DMS 273 (cell line): ENCODE results near the gene WFIKKN1.
A peak's percentile ranks its signal among the peaks of the same experiment; 100 is the strongest.

Experiments used
- DNase-seq: peaks from one replicate; lab custom pipeline; 2025; ENCODE audit not compliant: unreplicated experiment; lab: John Stamatoyannopoulos, UW

WFIKKN1 gene

DNA sequence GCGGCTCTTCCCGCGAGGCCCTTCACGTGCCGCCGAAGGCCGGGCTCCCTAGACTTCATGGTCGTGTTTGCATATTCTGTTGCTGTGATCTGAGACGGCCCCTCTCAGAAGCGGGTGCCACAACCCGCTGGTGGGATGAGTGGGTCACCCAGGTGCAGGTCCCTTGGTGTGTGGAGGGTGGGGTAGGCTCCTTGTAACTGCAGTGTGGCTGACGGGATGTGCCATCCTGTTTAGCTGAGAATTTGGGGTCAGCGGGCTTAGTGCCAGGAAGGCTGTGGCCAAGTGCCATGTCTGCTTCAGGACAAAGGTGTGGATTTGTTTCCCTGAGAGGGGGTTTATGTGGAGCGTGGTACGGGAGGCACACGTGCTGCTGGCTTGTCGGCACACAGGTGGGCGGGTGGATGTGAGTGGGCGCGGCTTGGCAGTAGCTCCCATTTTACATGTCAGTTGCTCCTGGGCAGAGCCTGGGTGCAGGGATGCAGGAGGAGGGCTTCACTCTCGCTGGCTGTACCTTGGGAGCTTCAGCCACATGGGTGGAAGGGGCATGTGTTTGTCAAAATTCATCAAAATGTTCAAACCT lies 9.2 kb upstream of the WFIKKN1 start:
- DNase-seq: peak; percentile 52

DNA sequence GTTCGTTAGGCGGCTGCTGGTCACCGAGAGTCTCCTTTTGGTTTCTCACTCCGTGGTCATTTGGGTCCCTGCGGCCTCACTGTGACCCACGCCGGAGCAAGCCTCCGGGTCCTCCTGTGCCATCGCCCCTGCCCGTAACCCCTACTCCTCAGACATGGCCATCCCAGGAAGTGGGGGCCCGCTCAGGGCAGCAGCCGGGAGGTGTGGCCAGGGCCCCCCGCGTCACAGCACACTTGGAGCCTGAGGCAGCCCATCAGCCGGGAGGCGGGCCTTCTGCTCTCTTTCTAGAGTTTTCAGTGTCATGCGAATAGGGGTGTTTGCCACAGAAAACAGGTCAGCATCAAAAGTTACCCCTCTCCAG lies 7.9 kb upstream of the WFIKKN1 start:
- no peak for DNase-seq

GRCh38 chr16:624526-625070 lies 6.2 kb upstream of the WFIKKN1 start:
- DNase-seq: no peak

DNA sequence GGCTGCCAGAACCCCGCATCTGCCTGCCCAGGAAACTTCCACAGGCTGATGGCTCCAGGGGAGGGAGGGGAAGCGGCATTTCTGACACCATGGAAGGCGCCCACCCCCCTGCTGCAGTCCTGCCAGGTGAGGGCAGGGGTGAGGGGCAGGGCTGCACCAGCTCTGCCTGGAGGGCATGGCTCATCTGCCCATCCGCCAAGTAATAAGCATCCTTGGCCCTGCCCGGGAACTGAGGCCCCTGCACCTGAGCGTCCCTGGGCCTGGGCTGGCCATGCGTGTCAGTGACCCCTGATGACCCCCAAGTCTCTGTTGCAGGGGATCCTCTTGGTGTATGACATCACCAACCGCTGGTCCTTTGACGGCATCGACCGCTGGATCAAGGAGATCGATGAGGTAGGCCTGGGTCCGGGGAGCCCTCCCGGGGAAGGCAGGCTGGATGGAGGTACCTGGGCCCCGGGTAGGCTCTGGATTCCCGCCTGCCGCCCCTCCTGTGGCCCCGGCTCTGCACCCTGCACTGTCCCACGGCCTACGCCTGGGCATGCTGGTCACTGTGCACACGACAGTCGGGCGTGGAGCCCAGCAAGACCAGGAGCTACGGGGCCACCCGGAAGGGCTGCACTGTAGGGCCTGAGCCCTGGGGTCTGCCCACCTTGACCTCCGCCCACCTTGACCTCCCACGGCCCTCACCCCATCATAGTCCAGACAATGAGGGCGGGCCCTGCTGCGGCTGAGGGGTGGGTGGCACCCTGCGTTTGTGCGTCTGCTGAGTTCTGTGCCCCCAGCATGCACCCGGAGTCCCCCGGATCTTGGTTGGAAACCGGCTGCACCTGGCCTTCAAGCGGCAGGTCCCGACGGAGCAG lies 5.4 kb upstream of the WFIKKN1 start:
- no peak for DNase-seq

GRCh38 chr16:625977-626765 lies 4.6 kb upstream of the WFIKKN1 start:
- DNase-seq: no peak

GRCh38 chr16:626787-627453 lies 3.9 kb upstream of the WFIKKN1 start:
- DNase-seq: peak; percentile 48

DNA sequence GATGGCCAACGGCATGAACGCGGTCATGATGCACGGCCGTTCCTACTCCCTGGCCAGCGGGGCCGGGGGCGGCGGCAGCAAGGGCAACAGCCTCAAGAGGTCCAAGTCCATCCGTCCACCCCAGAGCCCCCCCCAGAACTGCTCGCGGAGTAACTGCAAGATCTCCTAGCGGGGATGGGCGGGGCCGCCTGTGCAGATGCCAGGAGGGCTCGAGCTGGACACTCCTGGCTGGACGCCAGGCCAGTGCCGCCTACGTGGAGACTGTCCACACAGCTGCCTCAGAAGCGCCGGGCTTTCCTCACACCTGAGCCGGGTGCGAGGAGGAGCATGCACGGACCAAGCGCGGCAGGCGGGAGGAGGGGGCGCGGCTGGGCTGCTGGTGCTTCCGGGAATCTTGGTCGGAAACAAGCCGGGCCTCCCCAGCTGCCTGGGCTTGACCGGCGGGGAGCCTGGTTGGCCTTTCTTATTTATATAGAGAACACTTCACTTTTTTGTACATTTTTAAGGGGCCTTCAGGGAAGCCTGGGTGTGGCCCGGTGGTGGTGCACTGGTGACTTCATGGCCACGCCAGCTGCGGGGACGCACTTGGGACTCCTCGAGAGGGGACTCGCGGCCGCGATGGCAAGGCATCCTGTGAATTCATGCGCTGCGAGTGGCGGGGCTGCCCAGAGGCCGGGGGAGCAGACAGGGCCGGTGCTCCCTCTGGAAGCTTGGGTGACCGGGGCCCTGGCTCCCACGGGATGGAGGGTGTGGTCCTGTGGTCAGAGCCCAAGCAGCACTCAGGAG lies 3.1 kb upstream of the WFIKKN1 start:
- no peak for DNase-seq

- DNase-seq: no peak
Observed at GRCh38 chr16:628321-629061, 2.3 kb upstream of the WFIKKN1 start.

DNA sequence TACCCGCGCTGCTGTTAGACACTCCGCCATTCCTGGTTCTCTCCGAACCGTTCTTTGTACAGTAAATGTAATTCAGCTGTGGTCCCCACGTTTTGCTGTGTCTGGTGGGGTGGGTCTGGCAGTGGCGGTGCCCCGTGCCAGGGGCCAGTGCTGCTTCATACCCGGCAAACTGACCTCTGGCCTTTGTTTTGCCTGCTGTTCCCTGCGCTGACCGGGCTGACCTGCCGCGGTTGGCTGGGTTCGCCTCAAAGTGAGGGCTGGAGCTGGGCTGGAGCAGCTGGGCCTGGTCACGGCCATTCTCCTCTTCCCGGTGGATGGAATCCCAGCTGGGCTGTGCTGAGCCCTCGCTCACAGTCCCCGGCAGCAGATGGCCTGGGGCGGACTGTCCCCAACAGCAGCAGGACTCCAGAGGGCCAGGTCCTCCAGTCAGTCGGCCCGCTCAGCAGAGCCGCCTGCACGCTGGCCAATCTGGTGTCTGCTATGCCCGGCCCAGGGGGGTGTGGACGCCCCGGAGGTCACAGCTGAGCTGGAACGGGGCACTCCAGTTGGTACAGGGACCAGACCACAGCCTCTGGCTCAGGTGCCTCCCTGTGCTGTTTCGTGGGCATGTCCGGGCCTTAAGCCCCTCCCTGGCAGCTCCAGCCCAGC lies 1.5 kb upstream of the WFIKKN1 start:
- DNase-seq: peak; percentile 82

GRCh38 chr16:629833-630248 lies 944 bp upstream of the WFIKKN1 start:
- DNase-seq: peak; percentile 78

DNA sequence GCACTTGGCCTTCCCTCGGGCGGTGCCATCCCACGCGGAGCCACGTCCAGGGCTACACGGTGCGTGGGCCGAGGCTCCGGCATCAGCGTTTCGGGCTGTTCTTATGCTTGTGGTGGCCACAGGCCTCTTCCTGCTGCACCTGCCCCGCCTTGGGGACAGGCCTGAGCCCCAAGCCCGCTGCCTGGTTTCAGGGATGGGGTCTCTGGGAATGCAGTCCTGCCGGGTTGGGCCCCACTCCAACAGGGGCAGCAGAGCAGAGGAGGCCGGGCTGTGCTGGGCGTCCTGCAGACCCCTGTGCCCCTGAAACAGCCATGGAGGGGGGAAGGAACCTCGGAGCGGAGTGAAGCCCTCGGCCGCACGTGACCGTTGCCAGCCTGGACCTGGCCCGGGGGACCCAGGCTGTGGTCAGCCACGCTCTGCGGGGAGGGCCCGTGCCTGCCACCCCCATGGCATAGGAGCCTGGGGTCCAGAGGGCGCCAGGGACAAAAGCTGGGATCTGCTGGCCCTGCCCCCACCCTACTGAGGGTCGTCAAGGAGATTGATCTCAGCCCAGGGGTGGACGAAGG lies 453 bp upstream of the WFIKKN1 start:
- no peak for DNase-seq

DNA sequence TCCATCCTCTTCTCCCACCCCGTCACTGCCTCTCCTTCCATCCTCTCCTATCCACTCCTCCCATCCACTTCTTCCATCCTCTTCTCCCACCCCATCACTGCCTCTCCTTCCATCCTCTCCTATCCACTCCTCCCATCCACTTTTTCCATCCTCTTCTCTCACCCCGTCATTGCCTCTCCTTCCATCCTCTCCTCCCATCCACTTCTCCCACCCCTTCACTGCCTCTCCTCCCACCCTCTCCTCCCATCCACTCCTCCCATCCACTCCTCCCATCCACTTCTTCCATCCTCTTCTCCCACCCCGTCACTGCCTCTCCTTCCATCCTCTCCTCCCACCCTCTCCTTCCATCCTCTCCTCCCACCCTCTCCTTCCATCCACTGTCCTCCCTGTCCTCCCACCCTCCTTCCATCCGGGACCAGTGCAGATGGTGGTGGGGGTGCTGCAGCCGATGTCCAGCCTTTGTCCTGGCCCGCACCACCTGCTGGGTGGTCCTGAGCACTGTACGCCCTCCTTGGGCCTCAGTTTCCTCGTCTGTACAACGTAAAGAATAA lies 1.1 kb downstream of the WFIKKN1 start:
- DNase-seq: no peak

GRCh38 chr16:632486-633335 lies 1.9 kb downstream of the WFIKKN1 start:
- no peak for DNase-seq

DNA sequence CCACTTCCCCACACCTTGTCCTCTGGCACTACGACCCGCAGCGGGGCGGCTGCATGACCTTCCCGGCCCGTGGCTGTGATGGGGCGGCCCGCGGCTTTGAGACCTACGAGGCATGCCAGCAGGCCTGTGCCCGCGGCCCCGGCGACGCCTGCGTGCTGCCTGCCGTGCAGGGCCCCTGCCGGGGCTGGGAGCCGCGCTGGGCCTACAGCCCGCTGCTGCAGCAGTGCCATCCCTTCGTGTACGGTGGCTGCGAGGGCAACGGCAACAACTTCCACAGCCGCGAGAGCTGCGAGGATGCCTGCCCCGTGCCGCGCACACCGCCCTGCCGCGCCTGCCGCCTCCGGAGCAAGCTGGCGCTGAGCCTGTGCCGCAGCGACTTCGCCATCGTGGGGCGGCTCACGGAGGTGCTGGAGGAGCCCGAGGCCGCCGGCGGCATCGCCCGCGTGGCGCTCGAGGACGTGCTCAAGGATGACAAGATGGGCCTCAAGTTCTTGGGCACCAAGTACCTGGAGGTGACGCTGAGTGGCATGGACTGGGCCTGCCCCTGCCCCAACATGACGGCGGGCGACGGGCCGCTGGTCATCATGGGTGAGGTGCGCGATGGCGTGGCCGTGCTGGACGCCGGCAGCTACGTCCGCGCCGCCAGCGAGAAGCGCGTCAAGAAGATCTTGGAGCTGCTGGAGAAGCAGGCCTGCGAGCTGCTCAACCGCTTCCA lies 2.7 kb downstream of the WFIKKN1 start:
- DNase-seq: no peak

DNA sequence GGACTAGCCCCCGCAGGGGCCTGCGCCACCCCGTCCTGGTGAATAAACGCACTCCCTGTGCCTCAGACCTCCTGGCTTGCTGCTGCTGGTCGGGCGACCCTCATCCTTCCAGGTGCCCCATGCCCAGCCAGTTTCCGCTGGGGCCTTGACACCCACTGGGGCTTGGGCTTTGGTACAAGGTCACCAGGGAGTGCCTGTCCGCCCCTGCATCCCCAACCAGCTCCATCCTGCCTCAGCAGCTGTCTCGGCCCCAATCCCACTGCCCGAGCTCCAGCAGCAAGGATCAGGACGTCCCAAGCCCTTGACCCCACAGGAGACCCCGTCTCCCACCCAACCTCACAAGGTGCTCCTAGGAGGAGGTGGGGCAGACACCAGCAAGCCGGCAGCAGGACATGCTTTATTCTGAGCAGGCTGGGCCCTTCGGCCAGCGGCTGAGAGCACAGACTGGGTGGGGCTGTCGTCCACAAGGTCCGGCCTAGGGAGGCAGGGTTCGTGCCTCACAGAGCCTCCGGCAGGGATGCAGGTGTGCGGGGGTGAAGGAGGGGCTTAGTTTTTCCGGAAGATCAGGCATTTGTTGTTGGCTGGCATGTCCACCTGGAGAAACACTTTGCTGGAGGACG lies 3.4 kb downstream of the WFIKKN1 start:
- no peak for DNase-seq

DNA sequence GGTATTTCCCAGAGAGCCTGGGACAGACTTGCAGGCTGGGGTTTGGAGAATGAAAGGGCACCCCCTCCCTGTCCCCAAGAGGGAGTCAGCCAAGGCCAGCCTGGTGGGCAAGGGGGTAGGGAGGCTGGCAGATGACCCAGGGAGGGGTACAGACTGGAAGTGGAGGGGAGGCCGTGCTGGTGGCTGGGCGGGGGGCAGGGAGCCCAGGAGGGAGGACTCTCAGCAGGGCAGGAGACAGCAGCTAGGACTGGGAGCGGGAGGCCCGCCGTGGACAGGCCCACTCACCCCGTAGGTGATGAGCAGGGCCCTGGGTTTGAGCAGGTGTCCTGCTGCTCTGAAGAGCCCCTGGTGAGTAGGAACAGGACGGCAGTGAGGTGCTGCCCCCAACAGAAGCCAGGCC lies 4.2 kb downstream of the WFIKKN1 start:
- no peak for DNase-seq
